GM18511 (cell line): Measurements from ENCODE around the gene MAFB.

ENCODE experiments used
- ATAC-seq: cut with Tn5 transposase; IDR thresholded peaks from one replicate; pipeline ENCODE4 v1.9.1; 2021; ENCODE audit warnings: mild to moderate bottlenecking, moderate library complexity; ENCODE audit not compliant: unreplicated experiment

Gene MAFB

GRCh38 chr20:40663304-40663790 lies 25.7 kb downstream of the MAFB start:
- ATAC-seq, result no peak

- ATAC-seq, result no peak
Observed at GRCh38 chr20:40659567-40659966, 29.5 kb downstream of the MAFB start.

GRCh38 chr20:40658509-40658908 lies 30.5 kb downstream of the MAFB start:
- no peak for ATAC-seq

GRCh38 chr20:40657526-40657925 lies 31.5 kb downstream of the MAFB start:
- ATAC-seq, result no peak

- no peak for ATAC-seq
Observed at GRCh38 chr20:40655451-40655850, 33.6 kb downstream of the MAFB start.

GRCh38 chr20:40654876-40655275 lies 34.2 kb downstream of the MAFB start:
- ATAC-seq, result no peak

- ATAC-seq, result no peak
Observed at GRCh38 chr20:40652441-40652987, 36.5 kb downstream of the MAFB start.

GRCh38 chr20:40651151-40651550 lies 37.9 kb downstream of the MAFB start:
- no peak for ATAC-seq

- no peak for ATAC-seq
Observed at GRCh38 chr20:40650707-40651106, 38.3 kb downstream of the MAFB start.

GRCh38 chr20:40648210-40649072 lies 40.6 kb downstream of the MAFB start:
- no peak for ATAC-seq

- ATAC-seq, result no peak
Observed at GRCh38 chr20:40646813-40647212, 42.2 kb downstream of the MAFB start.

- ATAC-seq, result no peak
Observed at GRCh38 chr20:40646361-40646760, 42.7 kb downstream of the MAFB start.

- no peak for ATAC-seq
Observed at GRCh38 chr20:40644863-40645262, 44.2 kb downstream of the MAFB start.

- no peak for ATAC-seq
Observed at GRCh38 chr20:40643891-40644290, 45.1 kb downstream of the MAFB start.

- no peak for ATAC-seq
Observed at GRCh38 chr20:40641809-40642208, 47.2 kb downstream of the MAFB start.

- no peak for ATAC-seq
Observed at GRCh38 chr20:40641202-40641601, 47.8 kb downstream of the MAFB start.

GRCh38 chr20:40640667-40641066 lies 48.4 kb downstream of the MAFB start:
- no peak for ATAC-seq

- no peak for ATAC-seq
Observed at GRCh38 chr20:40639676-40640355, 49.2 kb downstream of the MAFB start.

- ATAC-seq, result no peak
Observed at GRCh38 chr20:40639132-40639531, 49.9 kb downstream of the MAFB start.

- ATAC-seq, result no peak
Observed at GRCh38 chr20:40638414-40638813, 50.6 kb downstream of the MAFB start.

- no peak for ATAC-seq
Observed at GRCh38 chr20:40637176-40637575, 51.9 kb downstream of the MAFB start.

GRCh38 chr20:40636486-40636885 lies 52.5 kb downstream of the MAFB start:
- no peak for ATAC-seq
